Cardiac fibroblast (primary cell): ENCODE measurements around the gene KIF19.

Experiments used
- DNase-seq, 2 donors: peaks; one replicate each; pipeline versions ENCODE4 v3.0.0 to v3.0.0-alpha.2; 2010; ENCODE audit warnings: low read depth in 2 of 2
- H3K4me3 ChIP-seq, 2 donors: replicated peaks in 1 of 2; 1 replicate in 1 of 2; 2 replicates in 1 of 2; pipeline ENCODE4 v1.5.1; 2011; ENCODE audit warnings: low read depth in 2 of 2, low read length in 2 of 2, mild to moderate bottlenecking in 2 of 2, moderate library complexity in 1 of 2
- CTCF ChIP-seq: IDR thresholded peaks from one replicate; pipeline ENCODE4 v1.5.1; 2011; ENCODE audit warnings: low read depth, mild to moderate bottlenecking, low read length, inconsistent platforms

Gene KIF19

GRCh38 chr17:74316220-74316619 is 9.8 kb upstream of the KIF19 start:
- H3K4me3 ChIP-seq = no peak overlapping the region
- TF ChIP-seq CTCF = no peak
- DNase-seq = no peak

DNA sequence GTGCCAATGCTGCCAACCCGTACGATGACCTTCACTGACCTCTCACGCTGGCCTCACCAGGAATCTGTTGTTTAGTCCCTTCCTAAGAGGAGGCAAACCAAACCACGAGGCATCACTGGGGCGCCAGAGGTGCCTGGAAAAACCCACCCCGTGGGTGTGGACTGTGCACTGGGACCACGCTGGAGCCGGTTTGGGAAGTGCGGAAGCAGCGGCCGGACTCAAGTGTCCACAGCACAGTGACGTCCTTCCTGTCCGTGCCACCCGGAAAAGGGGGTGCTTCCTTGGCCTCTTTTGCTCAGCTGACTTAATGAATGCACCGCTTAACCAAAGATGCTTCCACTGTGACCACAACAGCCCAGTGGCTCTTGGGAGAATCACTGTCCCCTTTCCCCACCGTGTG is 9.0 kb upstream of the KIF19 start:
- DNase-seq = no peak
- TF ChIP-seq CTCF = no peak
- no peak overlapping the region for H3K4me3 ChIP-seq

DNA sequence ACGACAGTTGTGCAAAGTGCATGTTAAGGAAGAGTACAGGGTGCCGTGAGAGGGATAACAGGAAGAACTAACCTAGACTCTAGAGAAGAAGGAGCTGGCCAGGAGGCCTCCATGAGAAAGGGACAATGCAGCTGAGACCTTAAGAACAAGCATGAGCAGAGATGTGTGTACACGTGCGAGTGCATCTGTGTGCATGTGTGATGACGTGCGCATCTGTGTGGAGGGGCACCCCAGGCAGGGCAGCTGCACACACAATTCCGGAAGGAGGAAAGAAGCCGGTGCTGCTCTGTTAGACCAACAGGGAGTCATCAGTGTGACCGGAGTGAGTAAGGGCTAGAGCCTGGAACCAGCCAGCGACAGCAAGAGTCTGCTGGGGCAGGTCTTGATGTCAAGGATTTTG is 7.6 kb upstream of the KIF19 start:
- no peak for DNase-seq
- no peak overlapping the region for H3K4me3 ChIP-seq
- no peak for TF ChIP-seq CTCF

GRCh38 chr17:74324521-74324920 is 1.5 kb upstream of the KIF19 start:
- no peak for DNase-seq
- H3K4me3 ChIP-seq = no peak overlapping the region
- TF ChIP-seq CTCF = no peak

GRCh38 chr17:74325376-74325742 is 667 bp upstream of the KIF19 start:
- TF ChIP-seq CTCF = no peak
- no peak overlapping the region for H3K4me3 ChIP-seq

DNA sequence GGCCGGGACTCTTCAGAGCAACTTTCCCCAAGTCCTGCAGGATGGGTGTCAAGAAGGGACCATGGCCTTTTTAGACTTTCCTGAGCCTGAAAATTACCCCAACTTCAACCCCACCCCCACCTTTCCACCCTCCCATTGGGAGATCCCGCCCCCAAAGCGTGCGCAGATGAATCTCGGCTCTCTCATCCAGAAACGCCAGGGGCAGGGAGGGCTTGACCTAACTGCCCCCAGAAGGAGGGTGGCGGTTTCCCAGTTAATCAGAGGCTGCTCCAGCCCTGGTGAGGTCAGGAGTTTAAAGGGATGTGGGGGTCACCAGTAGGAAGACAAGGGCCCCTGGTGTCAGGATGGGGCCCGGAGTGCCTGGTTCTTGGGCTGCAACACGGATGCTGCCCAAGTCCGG is 480 bp downstream of the KIF19 start:
- TF ChIP-seq CTCF = no peak
- no peak overlapping the region for H3K4me3 ChIP-seq

More at GRCh38 chr17:74325376-74325742, 667 bp upstream of the KIF19 start:
- DNase-seq = no peak

DNA sequence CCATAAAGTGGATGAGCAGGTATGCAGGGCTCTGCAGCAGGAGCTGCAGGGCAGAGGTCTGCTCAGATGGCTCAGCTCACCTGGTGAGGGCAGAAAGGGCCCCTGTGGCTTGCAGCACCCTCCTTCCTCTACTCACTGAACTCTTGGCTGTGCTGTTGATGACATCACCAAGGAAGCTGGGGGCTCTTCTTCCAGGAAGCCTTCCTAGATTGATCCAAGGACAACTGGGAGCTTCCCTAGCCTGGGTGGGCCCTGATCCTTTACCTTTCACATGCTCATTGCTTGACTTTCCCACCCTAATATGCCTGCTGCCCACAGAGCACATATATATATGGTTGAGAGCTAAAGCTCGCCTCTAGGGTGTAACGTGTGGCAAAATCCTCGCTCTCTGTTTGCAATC is 2.5 kb downstream of the KIF19 start:
- no peak overlapping the region for H3K4me3 ChIP-seq
- DNase-seq = no peak
- TF ChIP-seq CTCF = no peak

More for the DNA sequence above, 480 bp downstream of the KIF19 start:
- DNase-seq = no peak
